GM12878 (cell line): ENCODE measurements around the gene SLC17A2. TPM values are rescaled to one million over a fixed set of nuclear protein-coding genes. Genes with fewer than 3 reads are reported as not detected.

ENCODE experiments used
- ATAC-seq: fragments of 200-7000 bp; cut with Tn5 transposase; 3 replicates; pipeline ENCODE4 v1.9.1; 2020; ENCODE audit warnings: mild to moderate bottlenecking, moderate library complexity
- BruUV-seq: library from RNA; stranded (reverse); fragments of 400-500 nt; replicated peaks from 2 replicates; lab custom pipeline; 2021; lab: Mats Ljungman, UMichigan
- CTCF ChIA-PET: fragments of 300-600 bp; sonication (Branson Sonifier 250); formaldehyde crosslinking; extraction: SDS; loops from one replicate; lab custom pipeline; 2021; ENCODE audit warnings: inconsistent platforms; lab: Yijun Ruan, JAX
- POLR2A ChIA-PET: fragments of 350-600 bp; formaldehyde crosslinking; extraction: SDS; loops from one replicate; lab custom pipeline; 2021; ENCODE audit warnings: inconsistent platforms; lab: Charles Lee
- RAD21 ChIA-PET: fragments of 300-600 bp; sonication (Branson Sonifier 250); formaldehyde crosslinking; loops from one replicate; lab custom pipeline; 2023; ENCODE audit warnings: antibody characterized with exemption; ENCODE audit not compliant: unreplicated experiment; lab: Charles Lee
- SMC1A ChIA-PET: fragments of 300-600 bp; sonication (Branson Sonifier 250); formaldehyde crosslinking; loops from one replicate; lab custom pipeline; 2023; ENCODE audit not compliant: unreplicated experiment, uncharacterized antibody; lab: Charles Lee
- DNase-seq: peaks from one replicate; pipeline ENCODE4 v3.0.0-alpha.2; 2011; ENCODE audit warnings: low read depth, low spot score
- FAIRE-seq: peaks from 3 replicates; lab custom pipeline; 2011; peaks lifted over from hg19 to GRCh38; lab: Jason Lieb, UNC
- H2AFZ ChIP-seq: 2 replicates; pipeline ENCODE4 v1.6.0; 2011; ENCODE audit warnings: low read depth, low read length, control low read depth; ENCODE audit not compliant: control insufficient read depth
- H3K27ac ChIP-seq: 2 replicates; pipeline ENCODE4 v1.5.1; 2011; ENCODE audit warnings: control low read depth; ENCODE audit not compliant: control insufficient read depth, insufficient read depth
- H3K27me3 ChIP-seq, 2 experiments: replicated peaks in 1 of 2; 2 replicates each; pipeline versions ENCODE4 v1.6.0 to v1.6.1; 2011; ENCODE audit warnings: low read length in 1 of 2; ENCODE audit not compliant: control insufficient read depth in 2 of 2, insufficient read depth in 2 of 2
- H3K36me3 ChIP-seq, 2 experiments: 2 replicates each; pipeline ENCODE4 v1.5.1; 2011; ENCODE audit warnings: low read length in 1 of 2; ENCODE audit not compliant: control insufficient read depth in 2 of 2, insufficient read depth in 2 of 2
- H3K4me1 ChIP-seq: 2 replicates; pipeline ENCODE4 v1.6.1; 2011; ENCODE audit warnings: mild to moderate bottlenecking, low read length, moderate library complexity, mixed read lengths; ENCODE audit not compliant: control insufficient read depth, insufficient read depth
- H3K4me2 ChIP-seq: 2 replicates; pipeline ENCODE4 v1.6.0; 2011; ENCODE audit warnings: control low read depth; ENCODE audit not compliant: control insufficient read depth, insufficient read depth
- H3K4me3 ChIP-seq: fragments of 200-600 bp; sonication (generic); 2 replicates; pipeline ENCODE4 v1.5.1; 2016
- H3K79me2 ChIP-seq: 2 replicates; pipeline ENCODE4 v1.6.0; 2011; ENCODE audit warnings: low read length; ENCODE audit not compliant: control insufficient read depth, insufficient read depth
- H3K9ac ChIP-seq: 2 replicates; pipeline ENCODE4 v1.8.0; 2011; ENCODE audit warnings: low read length, control low read depth, mixed read lengths; ENCODE audit not compliant: control insufficient read depth, insufficient read depth
- H3K9me3 ChIP-seq: replicated peaks from 3 replicates; pipeline ENCODE4 v1.5.1; 2011; ENCODE audit warnings: mild to moderate bottlenecking, low read length; ENCODE audit not compliant: control insufficient read depth, insufficient read depth
- H4K20me1 ChIP-seq: 2 replicates; pipeline ENCODE4 v1.6.0; 2011; ENCODE audit not compliant: control insufficient read depth, insufficient read depth
- ATF7 ChIP-seq: fragments of 450-650 bp; IDR thresholded peaks from 2 replicates; pipeline ENCODE4 v1.6.1; 2016; ENCODE audit warnings: low read depth, mild to moderate bottlenecking
- CBX3 ChIP-seq: fragments of 200-600 bp; sonication (generic); IDR thresholded peaks from 2 replicates; pipeline ENCODE4 v1.6.1; 2016; ENCODE audit warnings: low read depth, borderline replicate concordance
- CBX5 ChIP-seq: sonication (generic); IDR thresholded peaks from 2 replicates; pipeline ENCODE4 v1.6.1; 2016; ENCODE audit warnings: low read depth, moderate library complexity, mild to moderate bottlenecking, inconsistent platforms
- CEBPB ChIP-seq, 2 experiments: fragments of 150-350 bp in 1 of 2; IDR thresholded peaks; 2 replicates each; pipeline ENCODE4 v1.6.1; 2012 to 2014; ENCODE audit warnings: low read depth in 2 of 2, low read length in 2 of 2, borderline replicate concordance in 1 of 2, inconsistent platforms in 1 of 2
- FOXK2 ChIP-seq: fragments of 450-650 bp; IDR thresholded peaks from 2 replicates; pipeline ENCODE4 v1.6.1; 2017; ENCODE audit warnings: mild to moderate bottlenecking, moderate library complexity
- GABPA ChIP-seq: IDR thresholded peaks from 2 replicates; pipeline ENCODE4 v1.6.1; 2014; ENCODE audit warnings: antibody characterized with exemption, low read depth, mild to moderate bottlenecking, inconsistent platforms
- HDAC2 ChIP-seq: fragments of 200-600 bp; sonication (generic); IDR thresholded peaks from 2 replicates; pipeline ENCODE4 v1.6.1; 2017
- IKZF2 ChIP-seq, 2 experiments: fragments of 450-650 bp; IDR thresholded peaks; 2 replicates each; pipeline ENCODE4 v1.6.1; 2017; ENCODE audit warnings: mild to moderate bottlenecking in 2 of 2, moderate library complexity in 2 of 2
- MEF2B ChIP-seq: fragments of 450-650 bp; IDR thresholded peaks from 2 replicates; pipeline ENCODE4 v1.6.1; 2018; ENCODE audit warnings: mild to moderate bottlenecking, moderate library complexity; ENCODE audit not compliant: partially characterized antibody, poor library complexity, severe bottlenecking
- NBN ChIP-seq: fragments of 450-650 bp; IDR thresholded peaks from 2 replicates; pipeline ENCODE4 v1.6.1; 2016
- NR2F1 ChIP-seq: fragments of 450-650 bp; conservative IDR thresholded peaks from 2 replicates; pipeline ENCODE4 v1.6.1; 2017; ENCODE audit warnings: mild to moderate bottlenecking
- RFX5 ChIP-seq: IDR thresholded peaks from 2 replicates; pipeline ENCODE4 v1.6.1; 2011; ENCODE audit warnings: low read depth, low read length, improper control_type of control experiment
- SIX5 ChIP-seq: IDR thresholded peaks from 2 replicates; pipeline ENCODE4 v1.6.1; 2011; ENCODE audit warnings: mild to moderate bottlenecking, low read depth, low read length, moderate library complexity; ENCODE audit not compliant: severe bottlenecking
- SUZ12 ChIP-seq: fragments of 200-600 bp; sonication (generic); IDR thresholded peaks from one replicate; pipeline ENCODE4 v1.6.1; 2018; ENCODE audit warnings: antibody characterized with exemption, mild to moderate bottlenecking; ENCODE audit not compliant: unreplicated experiment
- ZNF384 ChIP-seq: IDR thresholded peaks from 2 replicates; pipeline ENCODE4 v1.6.1; 2012; ENCODE audit warnings: low read depth, mild to moderate bottlenecking, low read length, improper control_type of control experiment, borderline replicate concordance
- WGBS: methylation state at CpG from one replicate; pipeline ENCODE4 v1.1.6; 2016; ENCODE audit warnings: low lambda C conversion rate; ENCODE audit not compliant: insufficient replicate concordance, insufficient coverage; ENCODE audit errors: missing lambda C conversion rate; 5-methylcytosine and 5-hydroxymethylcytosine counted together
- in situ Hi-C: fragments of 300-500 bp; cut with MboI; formaldehyde crosslinking; loops from 9 replicates; pipeline ENCODE4 v1.14.3; 2018; ENCODE audit warnings: mixed read lengths
- intact Hi-C: fragments of 100-400 bp; cut with micrococcal nuclease; formaldehyde crosslinking; loops from one replicate; pipeline ENCODE4 v1.14.2; 2022; ENCODE audit not compliant: unreplicated experiment
- polyA plus RNA-seq, 11 experiments: library from polyadenylated mRNA; depleted of rRNA in 4 of 11; unstranded in 6 of 11; stranded (reverse) in 5 of 11; fragments of >200 nt; fragmentation: Nextera tagmentation in 4 of 11; fragmentation: Illumina TruSeq in 1 of 11; extraction: Ambion mirVana in 4 of 11; extraction: Trizol in 1 of 11; gene quantifications; 1 replicate in 1 of 11; 2 replicates in 10 of 11; pipeline versions ENCODE4 v1.2.1 to v1.2.3, GENCODE V29; 2011 to 2016; ENCODE audit warnings: inconsistent platforms in 2 of 11, missing spikeins in 2 of 11, low read depth in 1 of 11
- total RNA-seq, 4 experiments: library from RNA; depleted of rRNA in 3 of 4; stranded (reverse); fragments of >200 nt in 3 of 4; fragmentation: Illumina TruSeq in 1 of 4; extraction: Trizol in 1 of 4; gene quantifications; 2 replicates each; pipeline versions ENCODE4 v1.2.1 to v1.2.3, GENCODE V29; 2013 to 2021
- TF ChIP-seq, protein P1 (sequence below): fragments of 450-650 bp; IDR thresholded peaks from 2 replicates; pipeline ENCODE4 v1.6.1; 2017; ENCODE audit warnings: mild to moderate bottlenecking
- TF ChIP-seq, protein P2 (sequence below): fragments of 450-650 bp; formaldehyde crosslinking; IDR thresholded peaks from 2 replicates; pipeline ENCODE4 v1.4.0; 2022; ENCODE audit warnings: mild to moderate bottlenecking, moderate library complexity
- TF ChIP-seq, protein P3 (sequence below): fragments of 450-650 bp; conservative IDR thresholded peaks from 2 replicates; pipeline ENCODE4 v1.6.1; 2017; ENCODE audit warnings: mild to moderate bottlenecking, moderate library complexity

The SLC17A2 gene
- total and polyA plus RNA-seq, 10 of the 15 experiments (the other 5 are each of a cell fraction or from before 2014, with no cell fraction given), result not detected

DNA sequence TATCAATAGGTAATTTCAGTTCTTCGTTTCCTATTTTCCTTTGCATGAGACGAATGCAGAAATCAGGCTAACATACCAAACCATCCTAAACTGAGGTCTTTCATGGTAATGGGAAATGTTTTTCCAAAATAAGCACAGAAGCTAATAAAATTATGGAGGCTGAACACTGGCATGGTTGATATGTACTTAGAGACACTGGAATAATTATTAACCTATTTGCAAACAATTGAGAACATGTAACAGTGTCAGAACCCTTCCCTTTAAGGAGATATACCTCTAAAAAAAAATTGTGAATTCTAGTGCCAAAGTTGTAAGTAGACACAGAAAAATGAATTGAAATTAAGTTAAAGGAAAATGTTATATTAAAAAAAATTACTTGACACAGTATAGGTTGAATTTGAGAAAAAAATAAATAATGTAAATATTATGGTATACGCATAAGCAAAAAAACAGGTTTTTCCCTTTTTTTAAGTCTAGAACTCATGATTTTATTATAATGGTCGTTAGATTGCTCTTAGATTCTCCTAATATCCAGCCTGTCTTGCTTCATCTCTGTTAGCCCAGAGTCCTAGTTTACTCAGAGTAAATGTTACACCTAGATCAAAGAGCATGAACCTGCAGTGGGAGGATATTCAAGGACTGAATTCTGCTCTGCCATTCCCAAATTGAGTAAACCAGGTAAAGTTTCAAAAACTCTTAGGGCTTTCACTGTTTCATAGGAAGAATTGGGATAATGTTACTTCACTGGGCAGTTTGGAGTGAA, 1.7 kb downstream of the SLC17A2 start:
- intact Hi-C loops, result no loop called here
- Histone ChIP-seq H3K79me2 (no peaks in the 10 kb centered on the region), H3K27ac (no peak overlapping the region), H3K36me3 (no peaks in the 10 kb centered on the region), H3K9ac (no peak overlapping the region), H3K27me3 (no peaks in the 10 kb centered on the region; a peak in 2 of 4 replicates), H3K9me3 (no peaks in the 10 kb centered on the region), H2AFZ (no peak overlapping the region), H4K20me1 (no peaks in the 10 kb centered on the region), H3K4me3 (no peak overlapping the region), H3K4me1 (no peaks in the 10 kb centered on the region), H3K4me2 (no peak overlapping the region)
- in situ Hi-C loops, result loop anchor here (25.0 kb wide), 1 partner anchor 666 kb away; no protein-coding TSS in a partner anchor
- WGBS, result 23% methylated on average over 4 of the region's 4 CpGs
- CTCF ChIA-PET, result interaction anchor here (1.4 to 1.5 kb wide), 2 partner anchors 63 to 75 kb away, joined by 4 to 9 read pairs; no protein-coding TSS in a partner anchor
- DNase-seq, result no peak
- POLR2A ChIA-PET, result no interaction called here
- RAD21 ChIA-PET, result interaction anchor here (0.6 kb wide), 1 partner anchor 48 kb away, joined by 4 read pairs; no protein-coding TSS in a partner anchor
- SMC1A ChIA-PET, result interaction anchor here (0.9 kb wide), 1 partner anchor 12 kb away, joined by 3 read pairs; no protein-coding TSS in a partner anchor
- BruUV-seq, result no TSS peak
- FAIRE-seq, result no peak
- no peak for ATAC-seq
- TF ChIP-seq HDAC2 (no peak), FOXK2 (no peak), NBN (no peak), ZNF384 (no peak), IKZF2 (IDR thresholded peaks at IDR 0.05) (no peak), GABPA (no peak), NR2F1 (no peak), MEF2B (no peak), CBX5 (no peak), ATF7 (no peak), CBX3 (no peak), RFX5 (no peak), SIX5 (no peak), CEBPB (IDR thresholded peaks at IDR 0.05; ENCODE audit: borderline replicate concordance in 1 of 2, low read depth in 2 of 2, low read length in 2 of 2) (no peak), SUZ12 (no peak)
- TF ChIP-seq, protein P1, sequence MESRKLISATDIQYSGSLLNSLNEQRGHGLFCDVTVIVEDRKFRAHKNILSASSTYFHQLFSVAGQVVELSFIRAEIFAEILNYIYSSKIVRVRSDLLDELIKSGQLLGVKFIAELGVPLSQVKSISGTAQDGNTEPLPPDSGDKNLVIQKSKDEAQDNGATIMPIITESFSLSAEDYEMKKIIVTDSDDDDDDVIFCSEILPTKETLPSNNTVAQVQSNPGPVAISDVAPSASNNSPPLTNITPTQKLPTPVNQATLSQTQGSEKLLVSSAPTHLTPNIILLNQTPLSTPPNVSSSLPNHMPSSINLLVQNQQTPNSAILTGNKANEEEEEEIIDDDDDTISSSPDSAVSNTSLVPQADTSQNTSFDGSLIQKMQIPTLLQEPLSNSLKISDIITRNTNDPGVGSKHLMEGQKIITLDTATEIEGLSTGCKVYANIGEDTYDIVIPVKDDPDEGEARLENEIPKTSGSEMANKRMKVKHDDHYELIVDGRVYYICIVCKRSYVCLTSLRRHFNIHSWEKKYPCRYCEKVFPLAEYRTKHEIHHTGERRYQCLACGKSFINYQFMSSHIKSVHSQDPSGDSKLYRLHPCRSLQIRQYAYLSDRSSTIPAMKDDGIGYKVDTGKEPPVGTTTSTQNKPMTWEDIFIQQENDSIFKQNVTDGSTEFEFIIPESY, result no peak
- TF ChIP-seq, protein P2, sequence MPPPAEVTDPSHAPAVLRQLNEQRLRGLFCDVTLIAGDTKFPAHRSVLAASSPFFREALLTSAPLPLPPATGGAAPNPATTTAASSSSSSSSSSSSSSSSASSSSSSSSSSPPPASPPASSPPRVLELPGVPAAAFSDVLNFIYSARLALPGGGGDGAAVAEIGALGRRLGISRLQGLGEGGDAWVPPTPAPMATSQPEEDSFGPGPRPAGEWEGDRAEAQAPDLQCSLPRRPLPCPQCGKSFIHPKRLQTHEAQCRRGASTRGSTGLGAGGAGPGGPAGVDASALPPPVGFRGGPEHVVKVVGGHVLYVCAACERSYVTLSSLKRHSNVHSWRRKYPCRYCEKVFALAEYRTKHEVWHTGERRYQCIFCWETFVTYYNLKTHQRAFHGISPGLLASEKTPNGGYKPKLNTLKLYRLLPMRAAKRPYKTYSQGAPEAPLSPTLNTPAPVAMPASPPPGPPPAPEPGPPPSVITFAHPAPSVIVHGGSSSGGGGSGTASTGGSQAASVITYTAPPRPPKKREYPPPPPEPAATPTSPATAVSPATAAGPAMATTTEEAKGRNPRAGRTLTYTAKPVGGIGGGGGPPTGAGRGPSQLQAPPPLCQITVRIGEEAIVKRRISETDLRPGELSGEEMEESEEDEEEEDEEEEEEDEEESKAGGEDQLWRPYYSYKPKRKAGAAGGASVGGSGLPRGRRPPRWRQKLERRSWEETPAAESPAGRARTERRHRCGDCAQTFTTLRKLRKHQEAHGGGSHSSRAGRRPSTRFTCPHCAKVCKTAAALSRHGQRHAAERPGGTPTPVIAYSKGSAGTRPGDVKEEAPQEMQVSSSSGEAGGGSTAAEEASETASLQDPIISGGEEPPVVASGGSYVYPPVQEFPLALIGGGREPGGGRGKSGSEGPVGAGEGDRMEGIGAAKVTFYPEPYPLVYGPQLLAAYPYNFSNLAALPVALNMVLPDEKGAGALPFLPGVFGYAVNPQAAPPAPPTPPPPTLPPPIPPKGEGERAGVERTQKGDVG (CRISPR knock-in tag), result no peak
- TF ChIP-seq, protein P3, sequence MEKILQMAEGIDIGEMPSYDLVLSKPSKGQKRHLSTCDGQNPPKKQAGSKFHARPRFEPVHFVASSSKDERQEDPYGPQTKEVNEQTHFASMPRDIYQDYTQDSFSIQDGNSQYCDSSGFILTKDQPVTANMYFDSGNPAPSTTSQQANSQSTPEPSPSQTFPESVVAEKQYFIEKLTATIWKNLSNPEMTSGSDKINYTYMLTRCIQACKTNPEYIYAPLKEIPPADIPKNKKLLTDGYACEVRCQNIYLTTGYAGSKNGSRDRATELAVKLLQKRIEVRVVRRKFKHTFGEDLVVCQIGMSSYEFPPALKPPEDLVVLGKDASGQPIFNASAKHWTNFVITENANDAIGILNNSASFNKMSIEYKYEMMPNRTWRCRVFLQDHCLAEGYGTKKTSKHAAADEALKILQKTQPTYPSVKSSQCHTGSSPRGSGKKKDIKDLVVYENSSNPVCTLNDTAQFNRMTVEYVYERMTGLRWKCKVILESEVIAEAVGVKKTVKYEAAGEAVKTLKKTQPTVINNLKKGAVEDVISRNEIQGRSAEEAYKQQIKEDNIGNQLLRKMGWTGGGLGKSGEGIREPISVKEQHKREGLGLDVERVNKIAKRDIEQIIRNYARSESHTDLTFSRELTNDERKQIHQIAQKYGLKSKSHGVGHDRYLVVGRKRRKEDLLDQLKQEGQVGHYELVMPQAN, result no peak
